HUDEP-2 (cell line): Measurements from ENCODE around the gene COASY.

Source experiments
- DNase-seq, 76 experiments: peaks; one replicate each; lab custom pipeline; 2025; ENCODE audit not compliant: unreplicated experiment in 76 of 76; lab: John Stamatoyannopoulos, UW

Gene COASY

DNA sequence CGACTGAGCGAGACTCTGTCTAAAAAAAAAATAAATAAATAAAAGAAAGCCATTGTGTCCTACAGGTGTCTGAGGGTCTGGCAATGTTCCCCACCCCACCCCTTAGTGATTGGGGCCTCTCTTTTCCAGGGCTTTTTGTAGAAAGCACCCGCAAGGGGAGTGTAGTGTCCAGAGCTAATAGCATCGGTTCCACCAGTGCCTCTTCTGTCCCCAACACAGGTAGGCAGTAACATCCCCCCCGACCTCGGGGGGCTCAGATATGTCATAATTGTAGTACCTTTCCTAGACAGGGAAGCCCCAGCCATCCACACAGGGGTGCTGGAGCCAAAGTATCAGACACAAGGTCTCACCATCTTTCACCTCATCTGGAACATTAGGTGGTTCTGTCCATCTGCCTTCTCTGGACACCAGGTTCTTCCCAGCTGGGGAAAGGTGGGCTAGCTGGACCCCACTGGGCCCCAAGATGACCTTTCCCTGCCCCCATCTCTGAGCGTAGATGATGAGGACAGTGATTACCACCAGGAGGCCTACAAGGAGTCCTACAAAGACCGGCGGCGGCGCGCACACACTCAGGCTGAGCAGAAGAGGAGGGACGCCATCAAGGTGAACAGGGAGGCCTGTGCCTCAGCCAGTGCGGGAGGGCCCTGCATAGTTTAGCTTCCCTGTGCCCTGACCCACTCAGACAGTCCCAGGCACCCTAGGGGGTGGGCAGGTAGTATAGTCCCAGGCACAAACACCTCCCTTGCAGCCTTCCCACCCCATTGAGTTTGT lies 6.6 kb downstream of the COASY start:
- DNase-seq, result no peak

GRCh38 chr17:42571435-42572225 lies 9.7 kb downstream of the COASY start:
- no peak for DNase-seq

DNA sequence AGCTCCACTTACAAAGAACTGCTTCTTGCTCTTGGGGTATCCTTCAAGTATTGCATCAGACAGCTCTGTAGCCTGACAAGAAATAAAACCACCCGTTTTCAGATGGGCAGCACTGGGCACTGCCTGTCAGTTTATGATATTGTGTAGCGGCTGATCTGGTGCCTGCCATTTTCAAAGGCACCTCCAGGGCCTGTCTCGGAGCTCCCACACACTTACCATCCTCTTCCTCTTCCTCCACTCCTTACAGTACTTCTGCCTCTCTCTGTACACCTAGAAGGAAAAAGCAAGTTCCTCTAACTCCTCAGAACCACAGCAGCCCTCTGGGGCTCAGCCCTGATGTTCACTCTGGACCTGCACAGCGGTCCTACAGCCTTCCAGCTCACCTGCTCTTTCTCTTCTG lies 11.1 kb downstream of the COASY start:
- DNase-seq, result no peak

GRCh38 chr17:42574463-42574862 lies 12.5 kb downstream of the COASY start:
- no peak for DNase-seq

GRCh38 chr17:42577140-42577531 lies 15.2 kb downstream of the COASY start:
- DNase-seq, result peak in 1 of 76 experiments; percentile 60

DNA sequence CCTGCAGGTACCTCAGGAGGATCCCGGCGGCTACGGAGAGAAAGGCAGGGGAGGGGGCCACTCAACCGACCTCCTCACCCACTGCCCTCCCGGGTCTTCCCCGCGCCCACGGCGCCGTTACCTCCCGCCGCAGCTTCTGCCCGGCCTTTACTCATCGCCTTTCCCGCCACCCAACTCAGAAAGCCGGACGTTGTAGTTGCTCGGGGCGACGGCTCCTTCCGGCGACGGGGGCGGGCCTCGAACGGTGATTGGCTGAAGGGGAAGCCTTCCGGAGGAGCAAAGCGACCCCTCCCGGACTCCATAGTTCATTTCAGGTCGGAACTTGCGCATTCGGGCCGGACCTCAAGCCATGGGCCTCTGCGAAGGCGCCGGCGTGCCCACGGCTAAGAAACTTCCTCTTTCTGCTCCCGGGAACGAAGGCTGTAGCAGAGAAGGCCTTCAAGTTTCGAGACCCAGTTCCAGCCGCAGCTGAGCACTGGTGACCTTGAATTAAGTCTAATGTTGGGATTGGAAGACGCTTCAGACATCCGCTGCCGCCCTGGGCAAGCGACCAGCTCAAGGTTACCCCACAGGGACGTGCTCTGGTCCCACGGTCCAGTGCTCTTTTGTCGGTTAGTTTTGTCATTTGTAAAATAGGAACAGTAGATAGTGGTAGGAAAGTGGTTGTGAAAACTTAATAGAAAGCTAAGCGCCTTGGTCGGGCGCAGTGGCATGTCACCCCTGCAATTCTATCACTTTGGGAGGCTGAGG lies 15.8 kb downstream of the COASY start, which contains the start of gene PSMC3IP:
PSMC3IP (minus strand) TSS at position 198 of the 750 bp plus-strand sequence; CDS start at position 155, 43 bp downstream.
- peak in 74 of 76 experiments; percentile 69 to 96 (median 90) for DNase-seq

DNA sequence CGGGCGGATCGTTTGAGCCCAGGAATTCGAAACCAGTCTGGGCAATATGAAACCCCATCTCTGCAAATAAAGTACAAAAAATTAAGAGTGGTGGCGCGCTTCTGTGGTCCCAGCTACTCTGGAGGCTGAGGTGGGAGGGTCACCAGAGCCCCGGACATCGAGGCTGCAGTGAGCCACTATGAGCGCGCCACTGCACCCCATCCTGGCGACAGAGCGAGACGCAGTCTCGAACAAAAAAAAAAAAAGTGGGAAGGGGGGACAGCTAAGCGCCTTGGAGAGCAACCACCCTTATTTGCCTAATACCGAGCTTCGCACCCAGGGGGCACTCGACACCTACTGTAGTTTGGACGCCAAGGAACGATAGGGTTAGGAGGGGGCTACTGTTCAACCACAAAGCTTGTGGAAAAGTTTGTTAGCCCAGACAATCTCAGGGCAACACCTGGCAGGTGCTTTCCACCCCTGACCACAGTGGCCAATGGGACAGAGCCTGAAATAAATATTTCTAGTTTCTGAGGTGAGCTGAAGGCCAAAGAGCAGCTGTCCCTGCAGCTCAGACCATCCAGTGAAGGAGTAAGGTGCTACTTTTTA lies 16.4 kb downstream of the COASY start:
- DNase-seq, result peak in 71 of 76 experiments; percentile 31 to 85 (median 67)

GRCh38 chr17:42579794-42580551 lies 18.0 kb downstream of the COASY start:
- DNase-seq, result no peak

- no peak for DNase-seq
Observed at GRCh38 chr17:42581744-42582270, 19.9 kb downstream of the COASY start.

DNA sequence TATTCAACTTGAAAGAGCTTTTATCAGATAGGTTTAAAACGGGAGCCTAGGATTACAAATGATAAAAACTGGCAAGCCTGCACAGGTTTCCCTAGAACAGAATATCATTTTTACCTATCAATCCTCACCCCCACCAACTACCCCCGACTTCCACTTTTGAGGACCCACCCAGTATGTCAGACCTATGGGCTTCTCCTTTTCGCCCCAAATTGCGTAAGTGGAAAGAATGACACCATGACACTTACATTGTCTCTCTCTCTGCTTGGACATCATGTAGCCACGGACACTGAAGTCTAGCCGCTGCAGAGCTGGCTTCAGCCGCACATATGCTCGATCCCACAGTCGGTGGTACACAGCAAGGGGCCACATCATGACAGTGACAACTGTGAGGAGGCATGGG lies 22.9 kb downstream of the COASY start:
- no peak for DNase-seq

- no peak for DNase-seq
Observed at GRCh38 chr17:42585353-42585752, 23.4 kb downstream of the COASY start.

DNA sequence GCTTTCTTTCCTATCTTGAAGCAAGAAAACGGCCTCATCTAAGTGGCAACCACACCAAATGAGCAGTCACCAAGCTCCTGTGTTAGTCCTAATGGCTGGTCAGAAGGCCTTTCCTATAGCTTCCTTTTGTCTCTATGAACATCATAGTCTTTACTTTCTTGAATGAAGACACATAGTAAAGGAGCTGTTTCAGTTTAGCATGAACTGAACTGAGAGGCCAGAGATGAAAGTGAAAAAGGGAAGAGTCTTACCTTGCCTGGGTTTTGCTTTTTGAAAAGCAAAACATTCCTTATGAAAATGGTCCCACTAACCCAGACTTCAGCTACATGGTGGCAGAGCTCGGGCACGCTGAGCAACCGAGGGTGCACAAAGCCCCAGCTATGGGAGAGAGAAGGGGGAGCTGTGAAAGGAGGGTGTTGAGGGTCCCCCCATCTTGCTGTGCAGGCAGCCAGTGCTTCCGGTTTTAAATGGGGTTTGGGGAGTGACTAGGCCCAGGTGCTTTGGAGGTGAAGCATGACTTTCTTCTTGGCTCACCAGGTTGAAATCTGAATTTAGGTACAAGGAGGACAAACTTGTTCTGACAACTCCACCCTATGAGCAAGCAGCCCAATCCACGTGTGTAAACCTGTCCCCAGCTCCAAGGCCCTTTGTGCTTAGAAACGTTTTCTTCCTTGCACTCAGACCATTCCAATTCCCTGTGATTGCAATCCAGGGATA lies 24.7 kb downstream of the COASY start:
- no peak for DNase-seq

DNA sequence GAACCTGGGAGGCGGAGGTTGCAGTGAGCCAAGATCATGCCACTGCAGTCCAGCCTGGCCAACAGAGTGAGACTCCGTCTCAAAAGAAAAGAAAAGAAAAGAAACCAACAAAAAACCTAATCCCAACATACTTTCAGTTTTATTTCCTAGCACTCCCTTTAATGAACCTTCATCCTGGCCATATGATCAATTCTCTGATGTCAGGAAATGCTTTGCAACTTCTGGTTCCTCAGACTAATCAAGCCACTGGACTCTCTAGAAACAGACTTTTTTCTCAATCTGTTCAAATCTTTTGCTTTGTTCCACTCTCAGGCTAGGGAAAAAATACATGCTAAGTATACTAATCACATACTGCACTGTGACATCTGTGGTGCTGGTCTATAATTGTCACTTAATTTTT lies 28.9 kb downstream of the COASY start:
- DNase-seq, result no peak

- no peak for DNase-seq
Observed at GRCh38 chr17:42591411-42591810, 29.5 kb downstream of the COASY start.

DNA sequence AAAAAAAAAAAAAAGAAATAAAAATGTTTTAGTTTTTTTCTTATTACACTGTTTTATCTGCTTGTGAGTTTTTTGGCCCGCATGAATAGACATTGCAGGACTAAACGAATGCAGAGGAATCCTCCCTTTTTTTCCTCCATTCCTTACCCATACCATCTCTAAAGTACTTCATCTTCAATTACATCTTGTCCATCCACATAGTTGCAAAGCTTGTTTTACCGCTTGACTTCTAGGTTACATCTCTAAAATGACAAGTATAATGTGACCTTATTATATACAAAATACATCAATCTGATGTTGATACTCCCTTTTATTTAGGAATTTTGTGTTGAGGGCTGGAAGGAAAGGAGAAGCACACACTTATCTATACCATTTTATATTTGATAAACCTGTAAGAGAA lies 34.4 kb downstream of the COASY start:
- no peak for DNase-seq

GRCh38 chr17:42598905-42599304 lies 37.0 kb downstream of the COASY start:
- no peak for DNase-seq

DNA sequence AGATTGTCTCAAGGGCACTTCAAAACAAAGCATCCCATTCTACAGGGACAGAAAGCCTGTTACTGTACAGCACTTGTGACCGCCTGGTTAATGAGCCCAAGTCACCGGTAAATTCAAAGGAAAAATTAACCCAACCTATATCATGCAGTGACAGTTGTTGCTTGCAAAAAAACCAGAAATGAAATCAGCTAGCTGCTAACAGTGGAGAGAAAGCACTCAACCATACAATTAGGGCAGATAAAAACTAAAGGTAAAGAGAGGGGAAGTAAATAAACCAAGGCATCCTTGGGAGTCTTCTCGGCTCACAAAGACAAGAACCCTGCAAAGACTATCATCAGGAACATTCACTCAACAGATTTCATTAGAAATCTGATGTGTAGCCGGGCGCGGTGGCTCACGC lies 41.4 kb downstream of the COASY start:
- no peak for DNase-seq

DNA sequence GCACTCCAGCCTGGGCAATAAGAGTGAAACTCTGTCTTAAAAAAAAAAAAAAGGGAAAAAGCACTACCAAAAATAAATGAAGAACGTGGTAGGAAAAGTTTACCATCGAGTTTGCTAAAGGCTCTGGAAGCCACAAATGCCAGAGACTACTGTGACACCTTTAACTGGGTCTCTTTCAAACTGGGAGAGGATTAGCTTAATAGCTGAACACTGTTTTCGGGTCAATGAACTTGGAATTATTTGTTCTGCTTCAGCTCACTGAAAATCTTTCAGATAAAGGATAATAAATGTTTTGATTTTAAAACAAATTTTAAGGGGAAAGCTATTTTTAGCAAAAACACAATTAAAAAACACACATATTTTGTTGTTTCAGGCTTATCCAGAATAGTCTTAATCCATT lies 45.8 kb downstream of the COASY start:
- no peak for DNase-seq
